PC-9 (cell line): ENCODE data around the gene MCTP1.

Experiments
- EZH2 ChIP-seq: fragments of 200-600 bp; sonication (generic); IDR thresholded peaks from 2 replicates; pipeline ENCODE4 v1.8.0; 2017; ENCODE audit warnings: antibody characterized with exemption, low read depth
- TF ChIP-seq, protein P1 (sequence below): fragments of 200-600 bp; sonication (generic); conservative IDR thresholded peaks from 2 replicates; pipeline ENCODE4 v1.6.1; 2017; ENCODE audit warnings: mixed run types, antibody characterized with exemption, mild to moderate bottlenecking, moderate library complexity

DNA sequence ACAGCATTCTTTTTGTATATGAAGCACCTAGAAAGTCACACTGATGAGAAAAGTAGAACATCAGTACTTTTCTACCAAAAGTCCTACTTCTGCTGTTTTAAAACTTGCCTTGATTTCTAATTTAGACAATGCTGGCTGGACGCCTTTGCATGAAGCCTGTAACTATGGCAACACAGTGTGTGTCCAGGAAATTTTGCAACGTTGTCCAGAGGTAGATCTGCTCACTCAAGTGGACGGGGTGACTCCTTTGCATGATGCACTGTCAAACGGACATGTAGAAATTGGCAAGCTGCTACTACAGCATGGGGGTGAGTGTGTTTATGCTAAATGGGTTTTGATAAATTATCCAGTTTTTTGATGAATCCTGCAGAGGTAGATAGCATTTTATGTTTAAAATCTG lies 592.9 kb downstream of the MCTP1 start:
- no peak for TF ChIP-seq EZH2
- TF ChIP-seq, protein P1, sequence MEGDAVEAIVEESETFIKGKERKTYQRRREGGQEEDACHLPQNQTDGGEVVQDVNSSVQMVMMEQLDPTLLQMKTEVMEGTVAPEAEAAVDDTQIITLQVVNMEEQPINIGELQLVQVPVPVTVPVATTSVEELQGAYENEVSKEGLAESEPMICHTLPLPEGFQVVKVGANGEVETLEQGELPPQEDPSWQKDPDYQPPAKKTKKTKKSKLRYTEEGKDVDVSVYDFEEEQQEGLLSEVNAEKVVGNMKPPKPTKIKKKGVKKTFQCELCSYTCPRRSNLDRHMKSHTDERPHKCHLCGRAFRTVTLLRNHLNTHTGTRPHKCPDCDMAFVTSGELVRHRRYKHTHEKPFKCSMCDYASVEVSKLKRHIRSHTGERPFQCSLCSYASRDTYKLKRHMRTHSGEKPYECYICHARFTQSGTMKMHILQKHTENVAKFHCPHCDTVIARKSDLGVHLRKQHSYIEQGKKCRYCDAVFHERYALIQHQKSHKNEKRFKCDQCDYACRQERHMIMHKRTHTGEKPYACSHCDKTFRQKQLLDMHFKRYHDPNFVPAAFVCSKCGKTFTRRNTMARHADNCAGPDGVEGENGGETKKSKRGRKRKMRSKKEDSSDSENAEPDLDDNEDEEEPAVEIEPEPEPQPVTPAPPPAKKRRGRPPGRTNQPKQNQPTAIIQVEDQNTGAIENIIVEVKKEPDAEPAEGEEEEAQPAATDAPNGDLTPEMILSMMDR = no peak
